GM19463 (cell line): ENCODE results near the gene ABCG4.
A peak's percentile ranks its signal among the peaks of the same experiment; 100 is the strongest.
"Not testable (repeated sequence)": the region's sequence is repeated elsewhere in the genome, so short reads cannot be mapped to it uniquely, and the experiment has no call there.

Experiments
- ATAC-seq: cut with Tn5 transposase; IDR thresholded peaks from one replicate; pipeline ENCODE4 v1.9.1; 2021; ENCODE audit warnings: mild to moderate bottlenecking, moderate library complexity; ENCODE audit not compliant: unreplicated experiment

ABCG4 gene

DNA sequence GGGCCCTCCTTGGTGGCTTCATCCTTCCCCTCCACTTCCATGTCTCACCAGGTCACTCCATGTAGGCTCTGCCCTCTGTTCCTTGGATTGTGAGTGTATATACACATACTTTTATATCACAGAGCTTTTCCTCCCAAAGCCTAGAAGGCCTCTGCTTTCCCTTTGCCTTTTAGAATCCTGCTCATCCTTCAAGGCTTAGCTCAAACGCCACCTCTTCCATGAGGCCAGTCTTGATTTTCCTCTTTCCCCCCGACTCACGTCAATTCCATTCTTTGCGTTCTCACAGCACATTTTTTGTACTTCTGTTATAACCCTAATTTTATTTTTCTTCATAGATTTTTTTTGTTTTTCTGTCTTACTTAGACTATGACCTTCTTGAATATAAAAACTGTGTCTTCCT is 3.8 kb downstream of the ABCG4 start:
- no peak for ATAC-seq

GRCh38 chr11:119153049-119153818 is 4.4 kb downstream of the ABCG4 start:
- no peak for ATAC-seq

GRCh38 chr11:119154178-119154577 is 5.3 kb downstream of the ABCG4 start:
- no peak for ATAC-seq

DNA sequence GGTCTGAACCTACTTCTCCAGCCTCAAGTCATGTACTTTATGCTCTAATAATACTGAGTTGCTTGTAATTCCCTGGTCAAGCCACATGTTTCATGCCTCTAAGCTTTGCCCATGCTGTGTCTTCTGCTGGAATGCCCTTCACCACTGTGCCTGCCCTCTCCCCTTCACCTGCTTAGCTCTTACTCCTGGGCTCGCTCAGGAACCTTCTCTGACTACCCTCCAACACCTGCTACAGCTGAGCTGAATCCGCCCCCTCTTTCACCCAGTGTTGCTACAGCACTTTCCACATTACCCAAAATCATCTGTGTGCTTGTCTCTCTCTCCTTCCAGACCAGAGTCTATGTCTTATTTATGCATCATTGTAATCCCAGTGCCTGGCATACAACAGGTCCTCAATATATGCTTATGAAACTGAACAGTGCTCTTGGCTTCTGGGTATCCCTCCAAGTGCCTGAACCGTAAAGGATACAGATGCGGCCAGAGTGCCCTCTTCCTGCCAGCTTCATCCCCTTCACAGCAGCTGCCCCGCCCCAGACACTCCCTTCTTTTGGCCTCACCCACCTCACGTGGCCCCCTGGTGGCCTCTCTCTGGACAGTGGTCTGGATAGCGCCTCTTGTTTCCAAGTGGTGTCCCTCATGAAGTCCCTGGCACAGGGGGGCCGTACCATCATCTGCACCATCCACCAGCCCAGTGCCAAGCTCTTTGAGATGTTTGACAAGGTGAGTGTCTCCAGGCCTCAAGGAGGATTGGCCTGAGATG is 7.1 kb downstream of the ABCG4 start:
- ATAC-seq: no peak

DNA sequence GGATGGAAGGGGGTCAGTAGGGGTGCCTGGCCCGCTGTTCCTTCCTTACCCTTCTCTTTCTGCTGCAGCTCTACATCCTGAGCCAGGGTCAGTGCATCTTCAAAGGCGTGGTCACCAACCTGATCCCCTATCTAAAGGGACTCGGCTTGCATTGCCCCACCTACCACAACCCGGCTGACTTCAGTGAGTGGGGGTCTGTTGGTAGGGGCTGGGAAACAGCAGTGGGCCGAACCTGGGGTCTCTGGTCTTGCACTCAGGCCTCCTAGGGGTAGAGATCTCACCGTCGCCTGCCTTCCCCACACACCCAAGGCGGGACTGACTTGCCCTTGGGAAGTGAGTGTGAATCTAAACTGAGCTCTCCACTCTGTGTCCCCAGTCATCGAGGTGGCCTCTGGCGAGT is 7.6 kb downstream of the ABCG4 start:
- ATAC-seq: no peak

DNA sequence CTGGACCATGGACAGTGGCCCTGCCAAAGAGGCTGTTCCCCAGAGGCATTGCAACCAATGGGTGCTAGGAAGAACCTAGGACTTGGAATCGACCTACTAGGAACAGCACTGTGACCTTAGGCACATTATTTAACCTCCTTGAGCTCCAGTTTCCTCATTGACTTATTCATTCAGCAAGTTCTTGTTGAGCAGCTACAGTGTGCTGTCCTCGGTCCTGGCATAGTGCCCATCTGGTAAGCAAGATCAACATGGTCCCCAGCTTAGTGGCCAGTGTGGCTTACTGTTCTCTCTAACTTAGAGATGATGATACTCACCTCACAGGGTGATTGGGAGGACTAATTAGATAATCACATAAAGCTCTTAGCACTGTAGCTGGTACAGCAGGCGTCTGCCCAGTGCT is 8.2 kb downstream of the ABCG4 start:
- no peak for ATAC-seq

DNA sequence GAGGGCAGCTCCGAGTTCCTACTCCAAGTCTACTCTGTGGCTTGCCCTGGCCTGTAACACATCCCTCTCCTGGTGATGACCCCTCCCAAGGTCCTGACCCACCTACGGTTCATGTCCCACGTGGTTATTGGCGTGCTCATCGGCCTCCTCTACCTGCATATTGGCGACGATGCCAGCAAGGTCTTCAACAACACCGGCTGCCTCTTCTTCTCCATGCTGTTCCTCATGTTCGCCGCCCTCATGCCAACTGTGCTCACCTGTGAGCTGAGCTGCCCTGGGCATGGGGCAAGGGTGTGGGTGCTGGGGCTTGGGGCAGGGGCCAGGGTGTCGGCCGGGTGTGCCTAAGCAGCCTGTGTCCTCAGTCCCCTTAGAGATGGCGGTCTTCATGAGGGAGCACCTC is 9.6 kb downstream of the ABCG4 start:
- ATAC-seq: no peak

GRCh38 chr11:119160151-119160550 is 11.3 kb downstream of the ABCG4 start:
- no peak for ATAC-seq

- no peak for ATAC-seq
These were observed 13.0 kb downstream of the ABCG4 start for GRCh38 chr11:119161871-119162270.

DNA sequence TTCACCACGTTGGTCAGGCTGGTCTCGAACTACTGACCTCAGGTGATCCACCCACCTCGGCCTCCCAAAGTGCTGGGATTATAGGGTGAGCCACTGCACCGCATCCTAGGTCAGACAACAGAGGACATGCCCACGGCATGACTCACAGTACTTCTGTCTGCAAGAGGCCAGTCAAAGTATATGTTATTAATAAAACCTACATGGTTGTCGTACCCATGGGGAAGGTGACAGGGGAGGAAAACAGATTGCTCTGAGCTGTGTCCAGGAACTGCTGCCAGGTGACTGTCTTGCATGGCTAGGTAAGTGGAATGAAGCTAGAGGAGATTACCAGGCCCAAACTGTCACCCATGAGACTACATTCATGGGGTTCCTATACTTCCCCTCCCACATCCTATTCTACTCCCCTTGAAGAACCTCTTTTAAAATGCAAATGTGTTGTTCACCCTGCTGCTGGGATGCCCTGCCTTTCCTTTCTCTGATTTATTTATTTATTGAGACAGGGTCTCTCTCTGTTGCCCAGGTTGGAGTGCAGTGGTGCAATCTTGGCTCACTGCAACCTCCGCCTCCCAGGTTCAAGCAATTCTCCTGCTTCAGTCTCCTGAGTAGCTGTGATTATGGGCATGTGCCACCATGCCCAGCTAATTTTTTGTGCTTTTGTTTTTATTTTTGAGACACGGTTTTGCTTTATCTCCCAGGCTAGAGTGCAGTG is 17.7 kb downstream of the ABCG4 start:
- ATAC-seq: no peak

GRCh38 chr11:119167077-119167458 is 18.2 kb downstream of the ABCG4 start:
- not testable (repeated sequence) for ATAC-seq

DNA sequence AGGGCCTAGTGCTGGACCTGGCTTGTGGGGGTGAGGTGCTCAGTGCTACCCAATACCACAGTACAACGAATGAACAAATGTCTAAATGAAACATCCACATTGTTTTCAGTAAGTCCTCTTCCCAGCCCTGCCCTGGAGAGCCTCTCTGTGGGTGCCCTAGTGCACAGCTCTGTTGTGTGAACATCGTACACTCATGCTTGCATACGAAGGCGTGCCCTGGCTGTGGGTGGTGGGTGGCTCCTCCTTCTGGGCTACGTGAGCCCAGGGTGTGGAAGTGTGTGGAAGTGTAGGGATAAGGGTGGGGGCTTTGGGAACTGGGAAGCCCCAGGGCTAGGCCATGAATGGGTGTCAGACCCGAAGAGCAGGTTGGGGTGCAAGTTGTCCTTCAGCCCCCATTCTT is 19.1 kb downstream of the ABCG4 start:
- no peak for ATAC-seq

DNA sequence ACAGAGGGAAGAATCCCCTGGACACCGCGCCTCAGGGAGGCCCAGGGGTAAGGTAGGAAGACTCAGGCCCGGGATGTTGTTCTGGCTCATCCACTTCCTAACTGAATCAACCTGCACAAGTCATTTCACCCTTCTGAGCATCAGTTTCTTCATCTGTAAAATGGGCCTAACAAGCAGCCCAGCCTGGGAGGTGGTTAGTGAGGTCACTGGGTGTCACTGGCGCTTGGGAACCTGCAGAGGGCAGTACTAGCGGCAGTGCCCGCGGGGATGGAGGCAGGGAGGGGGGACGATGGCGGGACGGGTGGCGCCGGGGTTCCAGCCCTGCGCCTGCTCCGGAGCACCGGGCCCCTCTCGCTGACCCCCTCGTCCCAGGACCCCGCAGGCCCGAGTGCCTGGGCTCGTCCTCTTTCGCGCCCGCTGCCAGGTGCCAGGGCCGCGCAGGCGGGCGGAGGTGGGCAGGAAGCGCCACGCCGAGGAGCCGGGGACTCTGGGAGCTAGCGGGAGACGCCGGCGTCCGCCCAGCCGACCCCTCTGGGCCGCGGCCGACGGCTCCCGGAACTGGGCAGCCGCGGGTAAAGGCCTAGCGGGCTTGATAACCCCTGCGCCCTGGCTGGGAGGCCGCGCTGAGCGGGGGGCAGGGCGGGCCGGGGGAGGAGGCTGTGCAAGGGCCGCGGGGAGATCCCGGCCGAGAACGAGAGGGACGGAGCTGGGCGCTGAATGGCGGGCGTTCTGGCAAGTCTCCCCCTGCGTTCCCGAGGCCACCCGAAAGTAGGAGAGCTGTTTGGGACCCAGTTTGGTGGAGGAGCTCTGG is 19.8 kb downstream of the ABCG4 start, which contains the start of gene NLRX1:
TSS of gene NLRX1 (plus strand) at position 255 of the 811 bp plus-strand sequence. CDS start 2,679 bp downstream, outside the sequence.
- ATAC-seq: peak; percentile 90

- ATAC-seq: peak; percentile 21
These were observed 20.4 kb downstream of the ABCG4 start for GRCh38 chr11:119169282-119169719.

GRCh38 chr11:119172513-119172912 is 23.7 kb downstream of the ABCG4 start:
- no peak for ATAC-seq

- no peak for ATAC-seq
These were observed 24.6 kb downstream of the ABCG4 start for GRCh38 chr11:119173453-119173852.

- ATAC-seq: no peak
These were observed 26.7 kb downstream of the ABCG4 start for GRCh38 chr11:119175493-119176077.

DNA sequence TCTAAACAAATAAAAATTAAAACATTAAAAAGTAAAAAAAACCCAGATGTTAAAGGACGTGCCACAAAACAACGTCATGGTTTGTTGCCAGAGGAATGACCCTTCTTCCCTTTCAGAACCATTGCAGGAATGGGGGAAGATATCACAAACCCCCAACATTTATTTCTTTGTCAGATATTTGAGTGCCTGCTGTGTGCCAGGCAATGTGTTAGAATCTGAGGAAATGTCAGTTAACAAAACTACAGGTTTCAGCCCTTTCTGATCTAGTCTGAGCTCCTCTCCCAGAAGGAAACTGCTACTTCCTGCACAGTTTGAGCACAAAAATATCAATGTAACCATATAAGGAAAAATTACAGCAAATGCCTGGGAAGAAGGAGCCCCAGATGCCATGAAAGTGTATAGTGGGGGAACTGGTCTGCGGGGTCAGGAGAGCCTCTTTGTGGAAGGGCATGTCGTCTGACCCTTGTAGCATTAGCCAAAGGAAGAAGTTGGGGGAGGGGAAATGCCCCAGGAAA is 29.4 kb downstream of the ABCG4 start:
- no peak for ATAC-seq

DNA sequence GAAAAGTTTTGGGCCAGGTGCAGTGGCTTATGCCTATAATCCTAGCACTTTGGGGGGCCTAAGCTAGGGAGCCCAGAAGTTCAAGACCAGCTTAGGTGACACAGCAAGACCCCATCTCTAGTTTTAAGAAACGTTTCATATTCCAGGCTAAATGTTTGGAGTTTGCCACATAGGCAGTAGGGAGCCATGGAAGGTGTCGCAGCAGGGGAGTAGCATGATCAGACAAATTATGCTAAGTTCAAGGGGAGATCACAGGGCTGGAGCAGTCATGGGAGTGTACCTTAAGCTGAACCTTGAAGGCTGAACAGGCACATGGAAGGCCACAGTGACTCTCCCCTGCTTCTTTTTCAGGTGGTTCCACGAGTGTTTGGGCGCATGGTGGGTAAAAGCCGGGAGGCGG is 30.5 kb downstream of the ABCG4 start:
- no peak for ATAC-seq

- no peak for ATAC-seq
These were observed 31.1 kb downstream of the ABCG4 start for GRCh38 chr11:119179983-119180382.
